WTC11 (cell line): Measurements from ENCODE around the gene JMJD7.

ENCODE experiments used
- CBFB ChIP-seq: sonication (generic); formaldehyde crosslinking; IDR thresholded peaks from 2 replicates; pipeline ENCODE4 v1.8.1; 2022; ENCODE audit warnings: mild to moderate bottlenecking, low read depth, missing genetic modification reagents
- CREB1 ChIP-seq: sonication (generic); formaldehyde crosslinking; IDR thresholded peaks from 2 replicates; pipeline ENCODE4 v1.8.0; 2023; ENCODE audit warnings: mild to moderate bottlenecking, missing genetic modification reagents
- CREM ChIP-seq: sonication (generic); formaldehyde crosslinking; IDR thresholded peaks from 2 replicates; pipeline ENCODE4 v1.8.1; 2022; ENCODE audit warnings: mild to moderate bottlenecking, missing genetic modification reagents, moderate library complexity
- FOXK1 ChIP-seq: sonication (generic); formaldehyde crosslinking; IDR thresholded peaks from 2 replicates; pipeline ENCODE4 v1.8.0; 2022; ENCODE audit warnings: mild to moderate bottlenecking, moderate library complexity, missing genetic modification reagents
- NR2C2 ChIP-seq: sonication (generic); formaldehyde crosslinking; IDR thresholded peaks from 2 replicates; pipeline ENCODE4 v1.8.0; 2022; ENCODE audit warnings: mild to moderate bottlenecking, missing genetic modification reagents
- NR3C1 ChIP-seq: sonication (generic); formaldehyde crosslinking; conservative IDR thresholded peaks from 2 replicates; pipeline ENCODE4 v1.8.1; 2023; ENCODE audit warnings: low read depth, mild to moderate bottlenecking, missing genetic modification reagents
- SP1 ChIP-seq: sonication (generic); formaldehyde crosslinking; conservative IDR thresholded peaks from 2 replicates; pipeline ENCODE4 v1.8.1; 2022; ENCODE audit warnings: missing genetic modification reagents
- TF ChIP-seq, protein P1 (sequence below): fragments of 200-600 bp; IDR thresholded peaks from 2 replicates; pipeline ENCODE4 v1.8.0; 2022; ENCODE audit warnings: antibody characterized with exemption
- TF ChIP-seq, protein P2 (sequence below): sonication (generic); formaldehyde crosslinking; conservative IDR thresholded peaks from 2 replicates; pipeline ENCODE4 v1.8.1; 2022; ENCODE audit warnings: mild to moderate bottlenecking, missing genetic modification reagents
- TF ChIP-seq, protein P3 (sequence below): sonication (generic); formaldehyde crosslinking; IDR thresholded peaks from 2 replicates; pipeline ENCODE4 v1.8.1; 2022; ENCODE audit warnings: mild to moderate bottlenecking, missing genetic modification reagents, moderate library complexity, borderline replicate concordance
- TF ChIP-seq, protein P4 (sequence below): fragments of 250-450 bp; sonication (Bioruptor Pico); IDR thresholded peaks from 2 replicates; pipeline ENCODE4 v2.1.2; 2022; ENCODE audit warnings: mild to moderate bottlenecking, moderate library complexity
- TF ChIP-seq, protein P5 (sequence below): sonication (generic); formaldehyde crosslinking; IDR thresholded peaks from 2 replicates; pipeline ENCODE4 v1.8.0; 2022; ENCODE audit warnings: mild to moderate bottlenecking, missing genetic modification reagents
- TF ChIP-seq, protein P6 (sequence below): sonication (generic); formaldehyde crosslinking; IDR thresholded peaks from 2 replicates; pipeline ENCODE4 v1.8.1; 2023; ENCODE audit warnings: mild to moderate bottlenecking, moderate library complexity, missing genetic modification reagents
- TF ChIP-seq, protein P7 (sequence below): sonication (generic); formaldehyde crosslinking; IDR thresholded peaks from 2 replicates; pipeline ENCODE4 v1.8.1; 2022; ENCODE audit warnings: low read depth, mild to moderate bottlenecking, moderate library complexity, missing genetic modification reagents, borderline replicate concordance

DNA sequence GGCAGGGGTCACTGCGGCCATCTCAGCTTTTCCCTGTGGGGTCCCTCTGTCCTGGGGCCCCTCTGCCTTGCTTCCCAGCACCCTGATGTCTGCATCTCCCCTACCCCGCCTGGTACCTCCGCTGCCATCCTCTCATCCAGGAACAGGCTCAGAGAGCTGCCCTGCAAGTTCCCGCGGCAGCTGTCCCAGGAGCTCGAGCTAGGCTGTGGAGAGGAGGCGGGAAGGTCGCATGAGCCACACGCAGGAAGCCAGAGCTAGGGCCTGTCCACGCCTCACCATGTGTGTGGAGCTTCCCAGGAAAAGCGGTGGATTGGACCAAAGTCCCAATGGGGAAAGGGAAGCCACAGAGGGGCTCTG, 23.3 kb downstream of the JMJD7 start:
- TF ChIP-seq, protein P1, sequence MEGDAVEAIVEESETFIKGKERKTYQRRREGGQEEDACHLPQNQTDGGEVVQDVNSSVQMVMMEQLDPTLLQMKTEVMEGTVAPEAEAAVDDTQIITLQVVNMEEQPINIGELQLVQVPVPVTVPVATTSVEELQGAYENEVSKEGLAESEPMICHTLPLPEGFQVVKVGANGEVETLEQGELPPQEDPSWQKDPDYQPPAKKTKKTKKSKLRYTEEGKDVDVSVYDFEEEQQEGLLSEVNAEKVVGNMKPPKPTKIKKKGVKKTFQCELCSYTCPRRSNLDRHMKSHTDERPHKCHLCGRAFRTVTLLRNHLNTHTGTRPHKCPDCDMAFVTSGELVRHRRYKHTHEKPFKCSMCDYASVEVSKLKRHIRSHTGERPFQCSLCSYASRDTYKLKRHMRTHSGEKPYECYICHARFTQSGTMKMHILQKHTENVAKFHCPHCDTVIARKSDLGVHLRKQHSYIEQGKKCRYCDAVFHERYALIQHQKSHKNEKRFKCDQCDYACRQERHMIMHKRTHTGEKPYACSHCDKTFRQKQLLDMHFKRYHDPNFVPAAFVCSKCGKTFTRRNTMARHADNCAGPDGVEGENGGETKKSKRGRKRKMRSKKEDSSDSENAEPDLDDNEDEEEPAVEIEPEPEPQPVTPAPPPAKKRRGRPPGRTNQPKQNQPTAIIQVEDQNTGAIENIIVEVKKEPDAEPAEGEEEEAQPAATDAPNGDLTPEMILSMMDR: no peak
- no peak for TF ChIP-seq FOXK1
- TF ChIP-seq, protein P2, sequence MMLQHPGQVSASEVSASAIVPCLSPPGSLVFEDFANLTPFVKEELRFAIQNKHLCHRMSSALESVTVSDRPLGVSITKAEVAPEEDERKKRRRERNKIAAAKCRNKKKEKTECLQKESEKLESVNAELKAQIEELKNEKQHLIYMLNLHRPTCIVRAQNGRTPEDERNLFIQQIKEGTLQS: no peak
- TF ChIP-seq, protein P3, sequence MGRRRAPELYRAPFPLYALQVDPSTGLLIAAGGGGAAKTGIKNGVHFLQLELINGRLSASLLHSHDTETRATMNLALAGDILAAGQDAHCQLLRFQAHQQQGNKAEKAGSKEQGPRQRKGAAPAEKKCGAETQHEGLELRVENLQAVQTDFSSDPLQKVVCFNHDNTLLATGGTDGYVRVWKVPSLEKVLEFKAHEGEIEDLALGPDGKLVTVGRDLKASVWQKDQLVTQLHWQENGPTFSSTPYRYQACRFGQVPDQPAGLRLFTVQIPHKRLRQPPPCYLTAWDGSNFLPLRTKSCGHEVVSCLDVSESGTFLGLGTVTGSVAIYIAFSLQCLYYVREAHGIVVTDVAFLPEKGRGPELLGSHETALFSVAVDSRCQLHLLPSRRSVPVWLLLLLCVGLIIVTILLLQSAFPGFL (CRISPR knock-in tag): no peak
- TF ChIP-seq CREB1 (CRISPR knock-in tag): no peak
- TF ChIP-seq CBFB (CRISPR knock-in tag): no peak
- TF ChIP-seq, protein P4, sequence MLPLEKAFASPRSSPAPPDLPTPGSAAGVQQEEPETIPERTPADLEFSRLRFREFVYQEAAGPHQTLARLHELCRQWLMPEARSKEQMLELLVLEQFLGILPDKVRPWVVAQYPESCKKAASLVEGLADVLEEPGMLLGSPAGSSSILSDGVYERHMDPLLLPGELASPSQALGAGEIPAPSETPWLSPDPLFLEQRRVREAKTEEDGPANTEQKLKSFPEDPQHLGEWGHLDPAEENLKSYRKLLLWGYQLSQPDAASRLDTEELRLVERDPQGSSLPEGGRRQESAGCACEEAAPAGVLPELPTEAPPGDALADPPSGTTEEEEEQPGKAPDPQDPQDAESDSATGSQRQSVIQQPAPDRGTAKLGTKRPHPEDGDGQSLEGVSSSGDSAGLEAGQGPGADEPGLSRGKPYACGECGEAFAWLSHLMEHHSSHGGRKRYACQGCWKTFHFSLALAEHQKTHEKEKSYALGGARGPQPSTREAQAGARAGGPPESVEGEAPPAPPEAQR: no peak
- TF ChIP-seq, protein P5, sequence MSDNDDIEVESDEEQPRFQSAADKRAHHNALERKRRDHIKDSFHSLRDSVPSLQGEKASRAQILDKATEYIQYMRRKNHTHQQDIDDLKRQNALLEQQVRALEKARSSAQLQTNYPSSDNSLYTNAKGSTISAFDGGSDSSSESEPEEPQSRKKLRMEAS: no peak
- TF ChIP-seq, protein P6, sequence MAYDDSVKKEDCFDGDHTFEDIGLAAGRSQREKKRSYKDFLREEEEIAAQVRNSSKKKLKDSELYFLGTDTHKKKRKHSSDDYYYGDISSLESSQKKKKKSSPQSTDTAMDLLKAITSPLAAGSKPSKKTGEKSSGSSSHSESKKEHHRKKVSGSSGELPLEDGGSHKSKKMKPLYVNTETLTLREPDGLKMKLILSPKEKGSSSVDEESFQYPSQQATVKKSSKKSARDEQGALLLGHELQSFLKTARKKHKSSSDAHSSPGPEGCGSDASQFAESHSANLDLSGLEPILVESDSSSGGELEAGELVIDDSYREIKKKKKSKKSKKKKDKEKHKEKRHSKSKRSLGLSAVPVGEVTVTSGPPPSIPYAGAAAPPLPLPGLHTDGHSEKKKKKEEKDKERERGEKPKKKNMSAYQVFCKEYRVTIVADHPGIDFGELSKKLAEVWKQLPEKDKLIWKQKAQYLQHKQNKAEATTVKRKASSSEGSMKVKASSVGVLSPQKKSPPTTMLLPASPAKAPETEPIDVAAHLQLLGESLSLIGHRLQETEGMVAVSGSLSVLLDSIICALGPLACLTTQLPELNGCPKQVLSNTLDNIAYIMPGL (CRISPR knock-in tag): no peak
- TF ChIP-seq, protein P7, sequence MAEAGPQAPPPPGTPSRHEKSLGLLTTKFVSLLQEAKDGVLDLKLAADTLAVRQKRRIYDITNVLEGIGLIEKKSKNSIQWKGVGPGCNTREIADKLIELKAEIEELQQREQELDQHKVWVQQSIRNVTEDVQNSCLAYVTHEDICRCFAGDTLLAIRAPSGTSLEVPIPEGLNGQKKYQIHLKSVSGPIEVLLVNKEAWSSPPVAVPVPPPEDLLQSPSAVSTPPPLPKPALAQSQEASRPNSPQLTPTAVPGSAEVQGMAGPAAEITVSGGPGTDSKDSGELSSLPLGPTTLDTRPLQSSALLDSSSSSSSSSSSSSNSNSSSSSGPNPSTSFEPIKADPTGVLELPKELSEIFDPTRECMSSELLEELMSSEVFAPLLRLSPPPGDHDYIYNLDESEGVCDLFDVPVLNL (CRISPR knock-in tag): no peak
- TF ChIP-seq NR2C2 (CRISPR knock-in tag): no peak
- no peak for TF ChIP-seq SP1
- no peak for TF ChIP-seq CREM (CRISPR knock-in tag)
- TF ChIP-seq NR3C1 (CRISPR knock-in tag): no peak
